Panc1 (cell line): ENCODE measurements around the gene ZFP36L2. TPM values are rescaled to one million over a fixed set of nuclear protein-coding genes. Genes with fewer than 3 reads are reported as not detected.

ENCODE experiments used
- ATAC-seq: fragments of 200-7000 bp; cut with Tn5 transposase; 2 replicates; pipeline ENCODE4 v1.9.1; 2020; ENCODE audit warnings: mild to moderate bottlenecking, moderate library complexity
- BruUV-seq: library from RNA; stranded (reverse); fragments of 400-500 nt; replicated peaks from 2 replicates; lab custom pipeline; 2021; lab: Mats Ljungman, UMichigan
- CTCF ChIA-PET: fragments of 300-600 bp; sonication (Branson Sonifier 250); formaldehyde crosslinking; loops from one replicate; lab custom pipeline; 2022; ENCODE audit warnings: antibody characterized with exemption; lab: Charles Lee
- POLR2A ChIA-PET: fragments of 300-600 bp; sonication (Branson Sonifier 250); formaldehyde crosslinking; loops from one replicate; lab custom pipeline; 2022; ENCODE audit warnings: antibody characterized with exemption; lab: Charles Lee
- DNase-seq: peaks from one replicate; pipeline ENCODE4 v3.0.0-alpha.2; 2010; ENCODE audit warnings: low read depth, low spot score
- H3K27ac ChIP-seq: 2 replicates; pipeline ENCODE4 v1.5.1; 2011; ENCODE audit warnings: mild to moderate bottlenecking, low read length, inconsistent platforms
- H3K27me3 ChIP-seq: fragments of 200-500 bp; sonication (Bioruptor generic); 2 replicates; pipeline ENCODE4 v1.6.0; 2014; ENCODE audit warnings: low read length, inconsistent platforms; ENCODE audit not compliant: control insufficient read depth, insufficient read depth
- H3K36me3 ChIP-seq: fragments of 200-500 bp; sonication (Bioruptor generic); 2 replicates; pipeline ENCODE4 v1.5.1; 2014; ENCODE audit warnings: inconsistent platforms, mild to moderate bottlenecking, low read length, moderate library complexity; ENCODE audit not compliant: control insufficient read depth, insufficient read depth
- H3K4me1 ChIP-seq: 2 replicates; pipeline ENCODE4 v1.5.1; 2011; ENCODE audit warnings: inconsistent platforms, mild to moderate bottlenecking, low read length, moderate library complexity; ENCODE audit not compliant: control insufficient read depth, insufficient read depth
- H3K4me3 ChIP-seq, 2 experiments: 2 replicates each; pipeline ENCODE4 v1.5.1; 2011 to 2012; ENCODE audit warnings: low read depth in 2 of 2, low read length in 2 of 2, mild to moderate bottlenecking in 2 of 2, inconsistent platforms in 1 of 2, moderate library complexity in 1 of 2
- H3K9me3 ChIP-seq: fragments of 200-500 bp; sonication (Bioruptor generic); 2 replicates; pipeline ENCODE4 v1.5.1; 2014; ENCODE audit warnings: low read depth, mild to moderate bottlenecking, inconsistent platforms, low read length, moderate library complexity; ENCODE audit not compliant: control insufficient read depth, insufficient read depth
- POLR2AphosphoS5 ChIP-seq: IDR thresholded peaks from 2 replicates; pipeline ENCODE4 v1.6.1; 2012; ENCODE audit warnings: mild to moderate bottlenecking, low read depth, low read length, moderate library complexity
- SIN3A ChIP-seq: IDR thresholded peaks from 2 replicates; pipeline ENCODE4 v1.6.1; 2012; ENCODE audit warnings: low read depth, mild to moderate bottlenecking, low read length, moderate library complexity, borderline replicate concordance; ENCODE audit not compliant: insufficient read depth
- TCF7L2 ChIP-seq: IDR thresholded peaks from 2 replicates; pipeline ENCODE4 v1.6.1; 2011; ENCODE audit warnings: mild to moderate bottlenecking, low read depth, low read length, inconsistent platforms
- in situ Hi-C: cut with HindIII; loops from 2 replicates; pipeline ENCODE4 v1.10.0; 2016; ENCODE audit warnings: low sequenced_read_pairs, low pct_unique_long_range_greater_than_20kb
- intact Hi-C: fragments of 100-400 bp; cut with micrococcal nuclease; formaldehyde crosslinking; loops from one replicate; pipeline ENCODE4 v1.10.0; 2022; ENCODE audit not compliant: unreplicated experiment
- total RNA-seq: library from RNA; stranded (reverse); gene quantifications from one replicate; pipeline ENCODE4 v1.2.1, GENCODE V29; 2021; ENCODE audit not compliant: unreplicated experiment
- TF ChIP-seq, protein P1 (sequence below), 2 experiments: IDR thresholded peaks; 2 replicates each; pipeline ENCODE4 v1.6.1; 2011 to 2012; ENCODE audit warnings: low read depth in 2 of 2, control low read depth in 1 of 2, low read length in 1 of 2, mild to moderate bottlenecking in 1 of 2, moderate library complexity in 1 of 2; ENCODE audit not compliant: insufficient read depth in 1 of 2
- TF ChIP-seq, protein P2 (sequence below): fragments of 450-650 bp; IDR thresholded peaks from 2 replicates; pipeline ENCODE4 v1.5.1; 2017; ENCODE audit warnings: mild to moderate bottlenecking

The ZFP36L2 gene
- total RNA-seq, 1 experiment from 2014 or later = 46.3 TPM

DNA sequence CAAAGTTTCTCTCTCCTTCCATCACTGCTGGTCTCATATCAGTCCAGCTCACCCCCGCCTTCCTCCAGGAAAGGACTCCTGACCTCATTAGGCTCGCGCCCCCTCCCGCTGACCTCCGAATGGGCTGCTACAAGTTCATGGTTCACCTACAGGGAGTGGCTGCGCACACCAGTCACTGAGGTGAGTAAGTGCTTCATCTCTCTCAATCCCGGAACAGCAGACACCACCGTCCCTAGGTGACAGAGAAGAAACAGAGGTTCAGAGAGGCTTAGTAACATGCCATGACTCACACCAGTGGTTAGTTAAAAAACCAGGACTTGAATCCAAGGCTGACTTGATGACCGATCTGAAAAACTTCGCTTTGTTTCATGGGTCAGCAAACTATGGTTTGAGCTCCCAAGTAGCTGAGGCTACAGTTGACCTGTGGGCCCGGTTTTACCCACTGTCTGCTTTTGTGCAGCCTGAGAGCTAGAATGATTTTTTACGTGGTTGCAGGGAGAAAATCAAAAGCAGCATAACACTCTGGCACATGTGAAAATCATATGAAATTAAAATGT lies 42.0 kb downstream of the ZFP36L2 start:
- Histone ChIP-seq H3K27me3 (no peaks in the 10 kb centered on the region), H3K9me3 (no peaks in the 10 kb centered on the region), H3K36me3 (no peaks in the 10 kb centered on the region), H3K27ac (no peak overlapping the region), H3K4me1 (peaks cover 7% of the 10 kb centered on the region), H3K4me3 (no peak overlapping the region)
- intact Hi-C loops = no loop called here
- ATAC-seq (peak; percentile 58; the same call in 1 of the 2 replicates), DNase-seq (no peak)
- TF ChIP-seq TCF7L2 (no peak), SIN3A (no peak)
- ChIA-PET CTCF (no interaction called here), POLR2A (interaction anchor here (0.6 kb wide), 1 partner anchor 10 kb away, joined by 3 read pairs; no protein-coding TSS in a partner anchor)
- no TSS peak for BruUV-seq
- in situ Hi-C loops = no loop called here

DNA sequence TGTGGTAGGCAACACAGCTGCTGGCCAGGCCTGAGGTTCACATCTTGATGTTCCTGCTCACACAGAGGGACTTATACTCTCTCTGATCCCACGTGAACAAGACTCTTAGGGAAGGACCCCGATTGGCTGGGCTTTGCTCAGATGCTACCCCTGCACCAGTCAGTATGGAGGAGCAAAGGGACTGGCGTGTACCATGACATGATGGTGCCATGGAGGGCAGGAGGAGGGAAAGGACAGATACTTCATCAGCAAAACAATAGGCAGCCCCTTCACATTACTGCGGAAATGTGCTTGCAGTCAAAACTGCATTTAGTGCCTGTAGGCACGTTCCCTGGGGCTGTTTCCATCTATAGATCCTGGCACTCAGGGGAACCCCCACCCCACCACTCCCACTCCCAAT lies 42.7 kb downstream of the ZFP36L2 start:
- in situ Hi-C loops = no loop called here

More for the DNA sequence above, 42.7 kb downstream of the ZFP36L2 start:
- ChIA-PET CTCF (no interaction called here), POLR2A (no interaction called here)
- Histone ChIP-seq H3K36me3 (no peaks in the 10 kb centered on the region), H3K4me3 (no peak overlapping the region), H3K27ac (no peak overlapping the region), H3K4me1 (peaks cover 10% of the 10 kb centered on the region), H3K9me3 (no peaks in the 10 kb centered on the region), H3K27me3 (no peaks in the 10 kb centered on the region)
- ATAC-seq (no peak), DNase-seq (no peak)
- no TSS peak for BruUV-seq
- intact Hi-C loops = no loop called here
- TF ChIP-seq TCF7L2 = no peak
- no peak for TF ChIP-seq POLR2AphosphoS5
- TF ChIP-seq, protein P1, sequence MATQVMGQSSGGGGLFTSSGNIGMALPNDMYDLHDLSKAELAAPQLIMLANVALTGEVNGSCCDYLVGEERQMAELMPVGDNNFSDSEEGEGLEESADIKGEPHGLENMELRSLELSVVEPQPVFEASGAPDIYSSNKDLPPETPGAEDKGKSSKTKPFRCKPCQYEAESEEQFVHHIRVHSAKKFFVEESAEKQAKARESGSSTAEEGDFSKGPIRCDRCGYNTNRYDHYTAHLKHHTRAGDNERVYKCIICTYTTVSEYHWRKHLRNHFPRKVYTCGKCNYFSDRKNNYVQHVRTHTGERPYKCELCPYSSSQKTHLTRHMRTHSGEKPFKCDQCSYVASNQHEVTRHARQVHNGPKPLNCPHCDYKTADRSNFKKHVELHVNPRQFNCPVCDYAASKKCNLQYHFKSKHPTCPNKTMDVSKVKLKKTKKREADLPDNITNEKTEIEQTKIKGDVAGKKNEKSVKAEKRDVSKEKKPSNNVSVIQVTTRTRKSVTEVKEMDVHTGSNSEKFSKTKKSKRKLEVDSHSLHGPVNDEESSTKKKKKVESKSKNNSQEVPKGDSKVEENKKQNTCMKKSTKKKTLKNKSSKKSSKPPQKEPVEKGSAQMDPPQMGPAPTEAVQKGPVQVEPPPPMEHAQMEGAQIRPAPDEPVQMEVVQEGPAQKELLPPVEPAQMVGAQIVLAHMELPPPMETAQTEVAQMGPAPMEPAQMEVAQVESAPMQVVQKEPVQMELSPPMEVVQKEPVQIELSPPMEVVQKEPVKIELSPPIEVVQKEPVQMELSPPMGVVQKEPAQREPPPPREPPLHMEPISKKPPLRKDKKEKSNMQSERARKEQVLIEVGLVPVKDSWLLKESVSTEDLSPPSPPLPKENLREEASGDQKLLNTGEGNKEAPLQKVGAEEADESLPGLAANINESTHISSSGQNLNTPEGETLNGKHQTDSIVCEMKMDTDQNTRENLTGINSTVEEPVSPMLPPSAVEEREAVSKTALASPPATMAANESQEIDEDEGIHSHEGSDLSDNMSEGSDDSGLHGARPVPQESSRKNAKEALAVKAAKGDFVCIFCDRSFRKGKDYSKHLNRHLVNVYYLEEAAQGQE (IDR thresholded peaks at IDR 0.05; ENCODE audit: insufficient read depth in 1 of 2, low read depth in 2 of 2, low read length in 1 of 2) = no peak
- TF ChIP-seq, protein P2, sequence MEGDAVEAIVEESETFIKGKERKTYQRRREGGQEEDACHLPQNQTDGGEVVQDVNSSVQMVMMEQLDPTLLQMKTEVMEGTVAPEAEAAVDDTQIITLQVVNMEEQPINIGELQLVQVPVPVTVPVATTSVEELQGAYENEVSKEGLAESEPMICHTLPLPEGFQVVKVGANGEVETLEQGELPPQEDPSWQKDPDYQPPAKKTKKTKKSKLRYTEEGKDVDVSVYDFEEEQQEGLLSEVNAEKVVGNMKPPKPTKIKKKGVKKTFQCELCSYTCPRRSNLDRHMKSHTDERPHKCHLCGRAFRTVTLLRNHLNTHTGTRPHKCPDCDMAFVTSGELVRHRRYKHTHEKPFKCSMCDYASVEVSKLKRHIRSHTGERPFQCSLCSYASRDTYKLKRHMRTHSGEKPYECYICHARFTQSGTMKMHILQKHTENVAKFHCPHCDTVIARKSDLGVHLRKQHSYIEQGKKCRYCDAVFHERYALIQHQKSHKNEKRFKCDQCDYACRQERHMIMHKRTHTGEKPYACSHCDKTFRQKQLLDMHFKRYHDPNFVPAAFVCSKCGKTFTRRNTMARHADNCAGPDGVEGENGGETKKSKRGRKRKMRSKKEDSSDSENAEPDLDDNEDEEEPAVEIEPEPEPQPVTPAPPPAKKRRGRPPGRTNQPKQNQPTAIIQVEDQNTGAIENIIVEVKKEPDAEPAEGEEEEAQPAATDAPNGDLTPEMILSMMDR = no peak
- TF ChIP-seq SIN3A = no peak
